HG03442 (cell line): Measurements from ENCODE around the gene TBK1.
"Not testable (repeated sequence)": the region's sequence is repeated elsewhere in the genome, so short reads cannot be mapped to it uniquely, and the experiment has no call there.

ENCODE experiments used
- ATAC-seq: cut with Tn5 transposase; IDR thresholded peaks from one replicate; pipeline ENCODE4 v1.9.1; 2021; ENCODE audit warnings: mild to moderate bottlenecking, moderate library complexity; ENCODE audit not compliant: unreplicated experiment

Gene TBK1

DNA sequence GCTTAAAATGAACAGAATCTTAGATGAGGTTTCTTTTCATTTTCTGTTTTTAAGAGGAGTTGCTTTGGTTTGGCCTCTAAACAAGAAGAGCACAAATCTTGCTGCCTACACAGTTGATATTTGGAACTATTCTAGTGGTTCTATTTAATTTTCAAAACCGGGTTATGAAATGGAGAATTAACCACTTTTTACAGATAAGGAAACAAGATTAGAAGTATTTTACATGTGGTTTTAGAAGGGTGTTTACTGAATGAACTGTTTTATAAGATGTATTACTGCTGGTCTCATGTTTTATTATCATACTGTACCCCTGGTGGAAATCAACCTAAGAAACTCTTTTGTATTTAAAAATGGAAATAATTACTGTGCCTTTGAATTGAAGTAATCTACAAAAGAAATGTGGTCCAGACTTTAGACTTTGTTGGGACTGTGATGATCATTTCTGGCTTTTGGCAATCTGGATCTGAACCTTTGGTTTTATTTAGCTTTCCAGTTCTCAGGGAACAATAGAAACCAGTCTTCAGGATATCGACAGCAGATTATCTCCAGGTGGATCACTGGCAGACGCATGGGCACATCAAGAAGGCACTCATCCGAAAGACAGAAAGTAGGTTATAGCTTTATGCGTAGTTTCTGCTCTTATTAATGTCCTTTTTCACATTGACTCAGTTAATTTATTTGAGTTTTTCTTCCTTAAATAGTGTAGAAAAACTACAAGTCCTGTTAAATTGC, 43.2 kb downstream of the TBK1 start:
- ATAC-seq, result no peak

DNA sequence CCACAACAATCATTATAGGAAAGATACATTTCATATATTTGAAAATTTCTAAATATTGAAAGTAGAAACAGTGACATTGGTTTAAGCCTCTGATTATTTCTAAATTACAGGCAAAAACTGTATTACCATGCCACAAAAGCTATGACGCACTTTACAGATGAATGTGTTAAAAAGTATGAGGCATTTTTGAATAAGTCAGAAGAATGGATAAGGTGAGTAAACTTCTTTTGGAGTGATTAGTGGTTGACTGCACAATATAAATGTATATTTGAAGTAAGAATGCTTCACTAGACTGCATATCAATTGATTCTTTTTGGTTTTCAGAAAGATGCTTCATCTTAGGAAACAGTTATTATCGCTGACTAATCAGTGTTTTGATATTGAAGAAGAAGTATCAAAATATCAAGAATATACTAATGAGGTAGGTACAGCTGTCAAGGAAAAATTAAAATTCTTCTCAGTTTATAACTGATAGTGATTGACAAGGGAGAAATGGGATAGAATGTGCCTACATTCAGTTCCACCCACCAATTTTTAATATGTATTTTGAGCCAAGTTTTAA, 45.0 kb downstream of the TBK1 start:
- ATAC-seq, result no peak

DNA sequence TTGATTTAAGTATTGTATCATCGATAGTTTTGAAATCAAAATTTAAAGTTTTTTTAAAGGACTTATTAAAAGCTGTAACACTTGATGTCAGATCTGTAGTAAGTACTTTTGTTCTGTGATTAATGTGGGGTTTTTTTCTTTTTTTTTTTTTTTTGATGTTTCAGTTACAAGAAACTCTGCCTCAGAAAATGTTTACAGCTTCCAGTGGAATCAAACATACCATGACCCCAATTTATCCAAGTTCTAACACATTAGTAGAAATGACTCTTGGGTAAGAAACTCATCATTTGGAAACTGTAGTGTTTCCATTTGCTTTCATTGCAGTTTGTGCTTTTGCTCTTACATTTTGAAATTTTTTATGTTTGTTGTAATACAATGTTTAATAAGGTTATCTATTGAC, 45.6 kb downstream of the TBK1 start:
- no peak for ATAC-seq

DNA sequence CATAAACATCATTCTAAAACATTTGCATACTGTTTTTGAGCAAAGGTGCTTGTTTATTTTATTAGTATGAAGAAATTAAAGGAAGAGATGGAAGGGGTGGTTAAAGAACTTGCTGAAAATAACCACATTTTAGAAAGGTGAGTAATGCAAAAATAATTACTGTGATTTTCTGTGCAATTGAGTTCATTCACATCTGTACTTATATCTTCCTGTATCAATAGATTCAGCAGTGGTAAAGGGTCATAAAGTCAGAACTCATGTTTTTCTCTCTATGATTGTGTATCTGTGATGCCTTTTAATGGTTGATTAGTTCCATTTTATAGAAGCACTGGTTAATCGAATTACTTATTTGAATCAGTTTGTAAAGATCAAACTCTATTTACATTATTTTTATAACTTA, 46.0 kb downstream of the TBK1 start:
- ATAC-seq, result no peak

DNA sequence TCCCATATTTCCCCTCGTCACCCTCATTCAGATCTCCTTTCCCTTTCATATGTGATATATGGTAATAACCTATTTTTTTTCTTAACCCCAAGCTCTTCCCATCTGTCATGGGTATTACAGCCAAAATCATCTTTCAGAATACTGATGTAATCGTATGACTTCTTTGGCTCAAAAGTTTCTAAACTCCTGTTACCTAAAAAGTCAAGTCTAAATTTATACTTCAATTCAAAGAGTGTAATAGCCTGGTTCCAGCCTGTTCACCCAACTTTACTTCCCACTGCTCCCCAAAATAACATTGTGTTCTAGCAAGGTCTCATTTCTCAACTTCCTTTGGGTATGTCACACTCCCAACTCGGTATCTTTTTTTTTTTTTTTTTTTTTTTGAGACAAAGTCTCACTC, 48.5 kb downstream of the TBK1 start:
- ATAC-seq, result no peak

- ATAC-seq, result no peak
These were observed 49.6 kb downstream of the TBK1 start for GRCh38 chr12:64501486-64501885.

DNA sequence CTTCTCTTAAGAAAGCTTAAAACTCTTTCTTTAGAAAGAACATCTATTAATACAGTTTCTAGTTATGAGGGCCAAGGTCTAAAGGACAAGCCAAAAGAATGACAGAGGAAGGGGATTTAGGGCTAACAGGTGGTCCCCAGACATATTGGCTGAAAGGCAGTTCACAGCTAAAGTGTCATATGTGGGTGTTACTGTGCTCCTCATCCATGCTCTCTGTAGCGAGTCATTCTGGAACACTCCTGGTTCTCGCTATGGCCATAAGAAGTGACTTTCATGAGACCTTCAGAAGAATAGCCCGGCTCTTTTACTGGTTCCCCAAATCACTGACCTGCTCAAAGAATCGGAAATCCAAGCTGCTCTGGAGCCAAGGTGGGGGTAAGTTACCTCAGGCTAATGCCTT, 55.0 kb downstream of the TBK1 start:
- no peak for ATAC-seq

DNA sequence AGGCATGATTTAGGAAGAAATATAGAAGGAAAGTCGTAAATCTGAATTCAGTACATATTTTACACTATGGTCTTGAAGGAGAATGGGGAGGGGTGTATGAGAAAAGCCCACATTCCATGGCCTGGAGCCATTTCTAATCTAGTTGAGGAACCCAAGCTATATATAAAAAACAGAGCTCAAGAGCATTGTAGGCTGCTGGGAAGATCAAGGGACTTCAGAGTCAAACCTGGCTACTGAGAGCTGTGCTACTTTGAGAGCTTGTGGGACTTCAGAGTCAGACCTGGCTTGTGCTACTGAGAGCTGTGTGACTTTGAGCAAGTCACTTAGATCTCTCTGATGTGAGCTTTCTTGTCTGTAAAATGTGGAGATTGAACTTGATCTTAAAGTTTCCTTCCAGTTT, 58.7 kb downstream of the TBK1 start:
- ATAC-seq, result no peak

DNA sequence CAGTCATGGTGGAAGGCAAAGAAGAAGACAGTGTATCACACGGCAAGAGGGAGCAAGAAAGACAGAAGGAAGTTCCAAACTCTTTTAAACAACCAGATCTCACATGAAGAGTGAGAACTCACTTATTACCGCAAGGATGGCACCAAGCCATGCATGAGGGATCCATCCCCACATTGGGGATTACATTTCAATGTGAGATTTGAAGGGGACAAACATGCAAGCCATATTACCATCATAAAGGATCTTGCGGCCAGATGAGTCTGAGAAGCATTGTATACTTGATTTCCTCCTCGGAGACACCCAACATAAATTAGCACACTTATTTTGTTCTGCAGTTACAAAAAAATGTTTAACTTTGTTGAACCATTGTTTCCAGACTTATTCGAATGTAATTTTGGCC, 66.5 kb downstream of the TBK1 start:
- ATAC-seq, result no peak

- no peak for ATAC-seq
These were observed 69.9 kb downstream of the TBK1 start for GRCh38 chr12:64521833-64522232.

DNA sequence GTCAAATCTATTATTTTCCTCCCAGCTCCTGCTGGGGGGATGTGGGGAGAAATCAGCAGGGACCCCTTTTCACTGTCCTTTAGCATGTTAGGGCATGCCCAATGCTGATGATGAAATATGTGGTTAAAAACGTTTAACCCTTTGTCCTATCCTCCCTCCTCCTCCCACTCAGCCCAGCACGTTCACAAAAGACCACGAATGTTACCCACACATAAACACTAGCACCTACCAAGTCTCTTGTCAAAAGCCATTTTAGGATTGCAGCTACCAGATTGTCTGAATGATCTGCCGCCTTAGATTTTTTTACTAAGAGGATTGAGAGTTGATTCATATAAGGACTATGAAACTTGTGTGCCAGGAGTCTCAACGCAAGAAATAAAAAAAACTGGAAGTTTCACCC, 70.4 kb downstream of the TBK1 start:
- no peak for ATAC-seq

- no peak for ATAC-seq
These were observed 70.9 kb downstream of the TBK1 start for GRCh38 chr12:64522807-64523206.

DNA sequence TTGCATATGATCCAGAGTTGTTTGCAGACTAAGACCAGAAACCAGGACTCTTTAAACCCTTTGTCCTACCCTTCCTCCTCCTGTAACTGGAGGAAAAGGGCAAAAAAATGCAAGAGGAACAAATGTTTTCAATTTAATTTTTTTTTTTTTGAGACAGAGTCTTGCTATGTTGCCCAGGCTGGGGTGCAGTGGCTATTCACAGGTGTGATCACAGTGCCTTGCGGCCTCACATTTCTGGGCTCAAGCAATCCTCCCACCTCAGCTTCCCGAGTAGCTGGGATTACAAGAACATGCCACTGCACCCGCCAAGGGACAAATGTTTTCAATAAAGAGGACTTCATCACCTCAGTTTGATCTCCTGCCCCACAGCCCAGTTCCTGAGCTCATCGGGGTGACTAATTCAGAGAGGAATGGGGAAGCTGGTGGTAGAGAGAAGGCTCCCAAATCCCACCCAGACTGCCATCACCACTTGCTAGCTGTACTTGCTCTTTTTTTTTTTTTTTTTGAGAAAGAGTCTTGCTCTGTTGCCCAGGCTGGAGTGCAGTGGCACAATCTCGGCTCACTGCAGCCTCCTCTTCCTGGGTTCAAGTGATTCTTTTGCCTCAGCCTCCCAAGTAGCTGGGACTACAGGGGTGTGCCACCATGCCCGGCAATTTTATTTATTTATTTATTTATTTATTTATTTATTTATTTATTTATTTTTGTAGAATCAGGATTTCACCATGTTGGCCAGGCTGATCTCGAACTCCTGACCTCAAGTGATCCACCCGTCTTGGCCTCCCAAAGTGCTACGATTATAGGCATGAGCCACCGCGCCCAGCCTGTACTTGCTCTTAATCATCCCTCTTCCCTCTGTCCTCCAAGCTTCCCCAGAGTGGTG, 71.9 kb downstream of the TBK1 start:
- ATAC-seq, result not testable (repeated sequence)

DNA sequence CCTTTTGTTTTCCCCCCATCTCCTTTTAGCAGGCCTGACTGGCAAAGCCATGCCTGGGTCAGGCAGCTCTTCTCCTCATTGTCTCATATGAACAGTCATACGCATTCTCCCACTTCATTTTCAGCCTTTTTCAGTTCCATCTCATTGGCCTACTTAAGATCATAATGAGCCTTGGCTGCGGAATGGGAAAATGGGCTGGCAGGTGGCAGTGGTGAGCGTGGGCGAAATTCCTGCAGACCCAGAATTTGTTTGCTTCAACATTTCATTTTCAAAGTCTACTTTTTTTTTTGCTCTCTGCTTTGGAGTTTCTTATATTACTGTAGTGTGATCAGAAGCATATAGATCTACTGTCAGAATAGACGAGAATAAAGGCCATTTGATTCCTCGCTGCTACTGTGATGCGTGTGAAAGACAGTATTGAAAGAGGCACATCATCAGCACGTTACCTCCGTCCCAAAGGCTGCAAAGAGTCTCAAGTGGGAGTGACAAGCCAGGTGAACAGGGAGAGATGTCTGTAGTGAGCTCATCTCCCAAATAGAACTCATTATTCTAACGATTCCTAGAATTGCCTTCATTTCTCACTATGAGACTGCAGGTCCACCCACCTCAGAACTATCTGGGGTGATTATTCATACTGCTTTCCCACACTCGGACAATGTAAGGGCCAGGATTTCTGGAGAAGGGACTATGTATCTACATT, 73.7 kb downstream of the TBK1 start:
- no peak for ATAC-seq

DNA sequence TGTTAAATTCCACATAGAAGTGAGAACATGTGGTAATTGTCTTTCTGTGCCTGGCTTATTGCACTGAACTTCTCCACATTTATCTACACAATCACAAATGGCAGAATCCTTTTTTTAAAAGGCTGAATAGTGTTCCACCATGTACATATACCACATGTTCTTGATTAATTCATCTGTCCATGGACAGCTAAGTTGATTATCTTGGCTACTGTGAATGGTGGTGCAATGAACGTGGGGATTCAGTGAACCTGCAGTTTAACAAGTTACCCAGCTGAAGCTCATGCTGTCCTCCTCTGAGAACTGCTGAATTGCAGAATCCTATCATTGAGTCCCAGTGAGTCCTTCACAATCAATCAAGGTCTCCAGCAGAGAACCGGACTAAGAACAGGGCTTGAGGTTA, 74.9 kb downstream of the TBK1 start:
- ATAC-seq, result no peak

- no peak for ATAC-seq
These were observed 76.7 kb downstream of the TBK1 start for GRCh38 chr12:64528616-64529015.

DNA sequence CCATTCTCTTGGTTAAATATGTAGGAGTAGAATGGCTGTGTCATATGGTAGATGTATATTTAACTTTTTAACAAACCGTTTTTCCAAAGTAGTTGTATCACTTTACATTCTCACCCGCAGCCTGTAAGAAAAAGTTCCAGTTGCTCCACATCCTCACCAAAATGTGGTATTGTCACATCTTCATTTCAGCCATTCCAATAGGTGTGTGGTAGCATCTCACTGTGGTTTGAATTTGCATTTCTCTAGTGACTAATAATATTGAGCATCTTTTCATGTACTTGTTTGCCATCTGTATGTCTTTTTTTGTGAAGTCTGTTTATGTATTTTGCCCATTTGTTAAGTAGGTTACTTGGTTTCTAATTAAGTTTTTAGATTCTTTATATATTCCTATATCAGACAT, 78.6 kb downstream of the TBK1 start:
- ATAC-seq, result no peak

DNA sequence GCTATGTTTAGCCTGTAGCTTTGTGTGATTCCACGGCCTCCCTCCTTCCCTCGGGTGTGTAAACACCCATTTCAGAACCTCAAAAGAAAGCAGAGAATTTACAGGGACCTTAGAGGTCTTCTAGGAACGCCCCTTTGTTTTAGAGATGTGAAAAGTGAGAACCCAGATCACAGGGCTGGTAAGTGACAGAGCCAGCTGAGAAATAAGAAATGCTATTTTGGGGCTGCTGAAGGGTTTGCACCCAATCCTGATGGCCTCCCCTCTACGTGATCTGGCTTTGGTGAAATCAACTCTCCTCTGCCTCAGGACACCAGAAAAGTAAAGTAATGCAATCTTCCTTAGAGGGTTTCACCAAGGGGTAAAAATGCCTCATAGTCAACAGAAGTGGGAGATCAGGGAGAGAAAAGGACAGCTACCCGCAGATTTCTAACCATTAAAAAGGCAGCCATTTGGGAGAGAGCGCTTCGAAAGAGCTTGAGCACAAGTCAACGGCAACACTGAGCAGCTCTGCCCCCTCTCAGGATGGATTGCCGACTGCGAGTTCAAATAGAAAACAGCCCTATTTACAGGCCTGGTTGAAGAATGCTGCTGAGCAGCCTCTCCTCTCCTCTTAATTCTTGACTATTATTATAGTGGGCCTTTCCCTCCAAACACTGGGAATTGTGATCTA, 79.9 kb downstream of the TBK1 start:
- ATAC-seq, result no peak

DNA sequence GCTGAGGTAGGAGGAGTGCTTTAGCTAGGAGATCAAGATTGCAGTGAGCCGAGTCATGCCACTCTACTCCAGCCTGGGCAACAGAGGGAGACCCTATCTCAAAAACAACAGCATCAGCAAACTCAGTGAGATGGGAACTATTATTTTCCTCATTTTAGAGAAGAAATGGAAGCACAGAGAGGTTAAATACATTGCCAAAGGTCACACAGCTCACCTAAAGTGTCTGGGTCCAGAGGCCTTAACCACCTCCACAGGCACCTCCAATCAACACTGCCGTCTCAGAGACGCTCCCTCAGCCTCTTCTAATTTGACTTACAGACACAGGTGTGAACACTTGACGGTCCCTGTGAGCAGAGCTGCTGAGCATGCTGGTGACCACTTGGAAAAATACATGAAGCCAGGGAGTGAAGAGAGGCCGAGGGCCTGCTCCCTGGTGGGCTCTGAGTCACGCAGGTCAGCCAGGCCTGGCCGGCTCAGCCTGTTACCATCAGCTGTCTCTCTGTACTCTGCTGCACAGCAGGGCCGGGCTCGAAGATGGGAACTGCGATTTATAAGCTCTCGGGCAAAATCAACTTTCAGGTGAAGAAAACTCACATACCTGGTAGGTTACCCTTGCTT, 80.9 kb downstream of the TBK1 start:
- ATAC-seq, result no peak

DNA sequence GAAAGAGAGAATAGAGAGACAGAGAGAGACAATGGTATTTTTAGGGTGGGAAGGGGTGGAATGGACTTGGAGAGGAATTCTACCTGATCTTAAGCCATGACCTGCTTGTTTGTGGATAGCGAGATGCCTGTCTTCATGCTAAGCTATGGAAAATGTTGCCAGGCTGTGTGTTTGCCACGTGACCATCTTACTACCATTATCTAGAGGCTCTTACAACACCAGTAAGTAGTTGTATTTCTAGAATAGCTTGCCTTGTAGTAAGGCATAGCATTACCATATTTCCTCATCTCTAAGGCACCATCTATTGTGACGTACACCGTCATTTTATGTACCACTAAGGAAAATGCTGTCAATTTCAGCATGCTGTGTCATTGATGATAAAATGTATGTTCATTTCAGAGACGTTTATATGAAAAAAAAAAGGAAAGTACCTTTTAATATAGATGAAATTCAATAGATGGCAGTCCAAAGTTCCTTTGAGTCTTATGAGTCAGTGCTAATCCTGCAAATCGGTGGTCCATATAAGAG, 82.8 kb downstream of the TBK1 start:
- no peak for ATAC-seq
